ENCODE measurements around the gene CCDC40. TPM values are rescaled to one million over a fixed set of nuclear protein-coding genes. Genes with fewer than 3 reads are reported as not detected.

Gene CCDC40
- total and polyA plus RNA-seq, 9 of the 15 experiments (the other 6 are each of a cell fraction or from before 2014, with no cell fraction given) = 0.07 to 0.33 TPM; not detected in 7

GRCh38 chr17:80101011-80101945 is 64.8 kb downstream of the CCDC40 start, which contains the start of gene GAA (continued):
- TF ChIP-seq, protein P1, sequence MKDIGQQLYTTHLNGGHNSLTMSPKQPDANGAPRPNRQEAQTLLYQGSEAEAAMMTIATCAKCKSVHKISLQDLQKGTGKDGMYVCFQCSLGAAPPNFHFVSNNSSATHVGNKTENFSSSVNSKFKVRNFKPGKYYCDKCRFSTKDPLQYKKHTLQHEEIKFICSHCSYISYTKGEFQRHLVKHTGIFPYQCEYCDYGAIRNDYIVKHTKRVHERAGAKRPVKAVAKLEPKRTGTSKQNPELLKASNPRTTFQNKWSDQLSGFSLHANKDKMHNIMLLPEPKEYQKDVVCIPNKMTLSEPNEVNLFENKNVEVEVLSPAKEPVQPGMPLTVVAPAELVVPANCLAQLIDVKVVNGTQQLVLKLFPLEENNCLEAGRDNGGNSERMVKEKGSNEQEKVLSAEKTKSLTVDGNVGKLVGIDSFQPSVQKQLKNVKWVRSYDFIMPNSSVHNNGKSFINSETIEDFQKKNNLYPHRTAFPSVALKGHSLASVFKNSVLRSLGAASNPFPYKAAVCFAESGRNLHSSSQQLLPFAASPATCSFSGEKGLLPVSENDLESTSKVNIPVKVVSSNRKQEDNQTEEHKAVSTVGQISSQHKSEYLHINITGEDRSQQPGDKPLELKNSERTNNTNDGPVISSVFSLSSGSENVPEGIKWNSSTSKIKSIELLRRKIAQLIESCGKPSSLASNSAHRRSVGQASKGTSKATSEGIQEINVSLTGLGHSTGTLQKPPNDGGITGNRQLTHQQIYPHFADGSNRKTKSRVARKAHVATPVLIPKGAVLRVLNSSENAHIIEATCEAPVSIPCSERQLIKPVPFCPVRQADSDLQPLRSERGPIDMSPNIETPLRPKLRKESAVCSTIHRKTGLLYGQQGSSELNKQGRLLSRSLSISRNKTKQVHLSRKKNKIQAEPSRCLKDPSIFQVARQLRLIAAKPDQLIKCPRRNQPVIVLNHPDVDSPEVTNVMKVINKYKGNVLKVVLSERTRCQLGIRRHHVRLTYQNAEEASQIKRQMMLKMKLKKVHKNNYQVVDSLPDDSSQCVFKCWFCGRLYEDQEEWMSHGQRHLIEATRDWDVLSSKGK (CRISPR knock-in tag; IDR thresholded peaks at IDR 0.05) = no peak
- TF ChIP-seq CHD1 (IDR thresholded peaks at IDR 0.05; ENCODE audit: low read length) (no peak), NR2C1 (IDR thresholded peaks at IDR 0.05) (no peak), NR2C1 (tag; IDR thresholded peaks at IDR 0.05) (no peak), ZBTB11 (CRISPR knock-in tag; IDR thresholded peaks at IDR 0.05) (no peak; a peak in 1 of 6 replicates), ATF2 (CRISPR knock-in tag; IDR thresholded peaks at IDR 0.05) (no peak), SRSF3 (IDR thresholded peaks at IDR 0.05; ENCODE audit: insufficient read depth, low read length) (no peak), GABPA (tag; conservative IDR thresholded peaks at IDR 0.05; ENCODE audit: low read depth) (no peak), EP300 (IDR thresholded peaks at IDR 0.05; ENCODE audit: low read length) (no peak), TEAD4 (IDR thresholded peaks at IDR 0.05; ENCODE audit: low read length) (no peak), TEAD4 (CRISPR knock-in tag; IDR thresholded peaks at IDR 0.05; ENCODE audit: borderline replicate concordance) (no peak), RBM14 (IDR thresholded peaks at IDR 0.05; ENCODE audit: borderline replicate concordance, insufficient read depth, low read depth, low read length) (no peak), ADNP (tag; IDR thresholded peaks at IDR 0.05) (no peak)
- TF ChIP-seq, protein P2, sequence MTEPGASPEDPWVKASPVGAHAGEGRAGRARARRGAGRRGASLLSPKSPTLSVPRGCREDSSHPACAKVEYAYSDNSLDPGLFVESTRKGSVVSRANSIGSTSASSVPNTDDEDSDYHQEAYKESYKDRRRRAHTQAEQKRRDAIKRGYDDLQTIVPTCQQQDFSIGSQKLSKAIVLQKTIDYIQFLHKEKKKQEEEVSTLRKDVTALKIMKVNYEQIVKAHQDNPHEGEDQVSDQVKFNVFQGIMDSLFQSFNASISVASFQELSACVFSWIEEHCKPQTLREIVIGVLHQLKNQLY (CRISPR knock-in tag; conservative IDR thresholded peaks at IDR 0.05) = no peak

Measured in K562 (cell line).